ENCODE results near the gene CD180.

Gene CD180

DNA sequence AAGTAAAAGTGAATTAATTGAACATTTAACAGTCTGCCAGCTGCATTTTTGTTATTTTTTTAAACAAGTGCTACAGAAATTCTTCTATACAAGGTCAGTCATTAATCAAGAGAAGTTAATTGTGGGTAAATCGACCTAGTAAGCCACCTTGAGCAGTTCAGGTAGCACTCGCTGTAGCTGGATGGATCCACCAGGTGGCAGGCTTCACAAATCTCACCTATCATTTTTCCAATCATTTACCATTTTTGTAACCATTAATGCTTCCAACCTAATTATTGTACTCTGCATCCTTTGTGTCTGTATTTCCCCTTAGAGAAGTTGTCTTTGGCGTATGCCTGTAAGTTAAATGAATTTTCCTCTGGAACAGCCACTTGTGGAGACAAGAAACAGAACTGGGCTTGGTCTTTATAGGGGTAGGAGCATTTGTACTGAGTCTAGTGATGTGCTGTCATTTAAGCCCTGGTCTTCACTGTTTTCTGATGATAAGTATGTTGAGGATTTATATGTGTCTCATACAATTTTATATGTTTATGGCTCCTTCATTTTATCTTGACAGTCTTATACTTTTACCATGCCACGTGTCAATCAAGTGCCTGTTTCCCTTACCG is 39.5 kb downstream of the CD180 start:
- peak; percentile 63 for DNase-seq

- DNase-seq = no peak
Observed at GRCh38 chr5:67154556-67155206, 41.9 kb downstream of the CD180 start.

GRCh38 chr5:67153292-67153691 is 43.3 kb downstream of the CD180 start:
- no peak for DNase-seq

- no peak for DNase-seq
Observed at GRCh38 chr5:67152400-67152799, 44.2 kb downstream of the CD180 start.

- DNase-seq = no peak
Observed at GRCh38 chr5:67149951-67150523, 46.6 kb downstream of the CD180 start.

GRCh38 chr5:67149057-67149950 is 47.3 kb downstream of the CD180 start:
- DNase-seq = no peak

GRCh38 chr5:67147760-67148159 is 48.8 kb downstream of the CD180 start:
- DNase-seq = no peak

GRCh38 chr5:67146981-67147380 is 49.6 kb downstream of the CD180 start:
- no peak for DNase-seq

GRCh38 chr5:67146574-67146973 is 50.0 kb downstream of the CD180 start:
- no peak for DNase-seq

GRCh38 chr5:67144183-67144639 is 52.4 kb downstream of the CD180 start:
- no peak for DNase-seq

DNA sequence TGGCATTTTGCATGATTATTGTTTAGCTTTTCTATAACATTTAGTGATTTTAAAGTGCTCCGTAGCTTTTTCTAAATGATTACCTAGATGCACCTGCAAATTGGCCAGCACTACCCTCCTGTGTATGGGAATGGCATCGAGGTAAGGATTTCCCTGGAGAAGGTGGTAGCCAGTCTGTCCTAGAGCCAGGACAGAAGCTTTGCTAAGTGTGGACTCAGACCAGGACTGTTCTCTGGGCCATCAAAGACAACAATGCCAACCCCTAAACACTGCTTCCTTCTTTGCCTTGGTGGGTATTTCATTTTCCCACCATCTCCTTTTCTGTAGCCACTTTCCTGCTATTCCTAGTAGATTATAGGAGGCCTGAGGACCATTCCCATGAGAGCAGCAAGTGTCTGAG is 53.0 kb downstream of the CD180 start:
- no peak for DNase-seq

GRCh38 chr5:67142816-67143215 is 53.8 kb downstream of the CD180 start:
- DNase-seq = no peak

DNA sequence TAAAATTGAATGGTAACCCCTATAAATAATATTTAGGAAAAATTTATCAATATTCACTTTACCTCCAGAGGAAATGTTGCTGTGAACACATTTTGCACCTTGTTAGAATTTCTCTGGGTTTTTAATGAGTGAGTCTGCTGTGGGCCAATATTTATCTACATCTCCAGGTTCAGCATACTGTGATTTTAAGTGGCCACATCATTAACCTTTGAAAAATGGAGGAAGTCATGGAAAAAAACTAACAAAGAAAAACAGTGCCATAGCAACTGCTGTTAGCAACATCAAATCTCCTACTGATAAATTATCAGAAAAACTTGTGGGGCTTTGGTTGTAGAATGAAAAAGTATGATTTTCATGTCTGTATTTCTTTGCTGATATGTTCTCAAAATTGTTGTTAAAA is 55.0 kb downstream of the CD180 start:
- no peak for DNase-seq

- no peak for DNase-seq
Observed at GRCh38 chr5:67140413-67140812, 56.2 kb downstream of the CD180 start.

- no peak for DNase-seq
Observed at GRCh38 chr5:67139030-67139429, 57.6 kb downstream of the CD180 start.

DNA sequence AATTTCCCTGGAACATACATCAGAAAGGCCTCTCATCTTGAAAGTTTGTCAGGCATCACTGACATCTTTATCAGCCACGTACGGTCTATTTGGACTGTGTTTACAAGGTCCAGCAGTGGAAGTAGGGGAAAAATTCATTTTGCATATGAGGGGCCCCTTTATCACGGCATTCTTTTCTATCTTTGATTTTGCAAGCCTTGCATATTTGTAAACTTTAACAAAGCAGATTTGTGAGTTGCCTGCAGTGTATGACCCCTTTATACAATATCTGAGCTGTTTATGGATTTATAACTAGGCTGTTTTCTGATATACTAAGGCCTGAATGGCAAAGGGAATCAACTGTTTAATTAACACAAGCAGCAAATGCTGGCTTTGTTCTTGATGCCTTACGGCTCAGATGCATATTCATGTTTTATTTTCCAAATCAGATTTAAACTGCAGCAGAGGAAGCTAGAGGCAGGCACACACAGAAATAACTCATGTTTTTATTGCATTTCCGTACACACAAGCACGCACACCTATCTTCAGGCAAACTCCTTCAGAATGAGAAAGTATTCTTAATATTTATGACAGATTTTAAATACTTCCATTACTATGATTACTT is 61.1 kb downstream of the CD180 start:
- DNase-seq = no peak

GRCh38 chr5:67133776-67134175 is 62.8 kb downstream of the CD180 start:
- DNase-seq = no peak

DNA sequence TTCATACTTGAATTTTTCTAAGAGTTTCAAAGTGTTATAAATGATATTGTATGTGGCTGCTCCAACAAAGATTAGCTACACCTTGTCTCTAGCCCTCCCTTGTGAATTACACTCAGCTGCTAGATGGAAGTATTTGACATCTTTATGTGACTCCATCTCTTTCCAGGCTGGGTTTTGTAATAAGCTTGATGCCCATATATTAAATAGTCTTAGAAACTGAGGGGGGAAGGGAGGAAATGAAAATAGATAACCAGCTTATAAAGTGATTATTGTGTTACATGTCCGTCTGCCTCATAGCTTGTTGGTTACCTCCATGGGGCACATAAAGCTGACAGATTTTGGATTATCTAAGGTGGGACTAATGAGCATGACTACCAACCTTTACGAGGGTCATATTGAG is 63.4 kb downstream of the CD180 start:
- no peak for DNase-seq

DNA sequence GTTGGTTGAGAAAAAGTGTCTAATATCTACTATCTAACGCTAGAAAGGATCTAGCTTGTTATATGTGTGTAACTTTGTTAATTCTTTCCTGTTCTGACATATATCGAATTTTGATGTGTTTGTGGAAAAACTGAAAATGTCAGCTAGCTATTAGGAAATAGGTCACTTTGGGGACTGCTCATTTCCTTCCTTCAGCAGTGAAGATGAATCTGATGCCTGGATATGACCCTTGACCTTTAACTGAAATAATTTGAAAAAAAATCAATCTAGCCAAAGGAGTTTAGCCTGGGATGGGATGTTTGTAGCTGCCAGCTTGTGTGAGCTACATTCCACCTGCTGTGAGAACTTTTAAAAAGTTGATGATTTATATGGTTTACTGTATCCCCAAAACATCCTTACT is 66.8 kb downstream of the CD180 start:
- DNase-seq = no peak
